Measurements from ENCODE around the gene PCDH11X. TPM values are rescaled to one million over a fixed set of nuclear protein-coding genes. Genes with fewer than 3 reads are reported as not detected.
A peak's percentile ranks its signal among the peaks of the same experiment; 100 is the strongest.
"Not testable (repeated sequence)": the region's sequence is repeated elsewhere in the genome, so short reads cannot be mapped to it uniquely, and the experiment has no call there.

Gene PCDH11X
- total RNA-seq: 0.41 TPM
- polyA plus RNA-seq (ENCODE audit: insufficient read depth, low read depth, low replicate concordance): not detected
- long read RNA-seq, donor 1: 0 reads
- long read RNA-seq, donor 2: 0 reads
- long read RNA-seq, donor 3: 0 reads
- long read RNA-seq, donor 4: 0 reads
- long read RNA-seq, donor 5: 0 reads
- long read RNA-seq, donor 6: 0 reads
- long read RNA-seq, donor 7: 0 reads
- long read RNA-seq, donor 8: 0 reads
- long read RNA-seq, donor 9: 0 reads
- long read RNA-seq, donor 10: 0 reads

- intact Hi-C loops (cut with DNase I); H3K27me3 ChIP-seq (ENCODE audit: control insufficient read depth, insufficient read depth, low read length); FAIRE-seq; H3K9me3 ChIP-seq (ENCODE audit: control insufficient read depth in 2 of 3, insufficient read depth in 1 of 3, low read length in 3 of 3); H3K9ac ChIP-seq (ENCODE audit: low read length in 3 of 3); H3K4me1 ChIP-seq (ENCODE audit: control insufficient read depth in 2 of 3, insufficient read depth in 2 of 3, low read depth in 1 of 3, low read length in 3 of 3); H3K4me3 ChIP-seq (ENCODE audit: low read length in 3 of 3); H3K27ac ChIP-seq (ENCODE audit: low read depth in 2 of 2, low read length in 2 of 2); H3K36me3 ChIP-seq (ENCODE audit: control insufficient read depth in 2 of 3, insufficient read depth in 3 of 3, low read length in 3 of 3): not testable (repeated sequence)
- DNase-seq: peak in 4 of 5 donors; percentile 48 to 55 (median 50)
Measured at GRCh38 chrX:91779135-91779534, at the start of gene PCDH11X. Gene PCDH11X (plus strand): TSS chrX:91779375. CDS start chrX:91835505, 56,130 bp downstream.

- H3K9ac ChIP-seq (ENCODE audit: low read length in 3 of 3); intact Hi-C loops (cut with DNase I); FAIRE-seq; DNase-seq; H3K9me3 ChIP-seq (ENCODE audit: control insufficient read depth in 2 of 3, insufficient read depth in 1 of 3, low read length in 3 of 3); H3K36me3 ChIP-seq (ENCODE audit: control insufficient read depth in 2 of 3, insufficient read depth in 3 of 3, low read length in 3 of 3); H3K27me3 ChIP-seq (ENCODE audit: control insufficient read depth, insufficient read depth, low read length); H3K4me1 ChIP-seq (ENCODE audit: control insufficient read depth in 2 of 3, insufficient read depth in 2 of 3, low read depth in 1 of 3, low read length in 3 of 3); H3K4me3 ChIP-seq (ENCODE audit: low read length in 3 of 3); H3K27ac ChIP-seq (ENCODE audit: low read depth in 2 of 2, low read length in 2 of 2): not testable (repeated sequence)
Measured at GRCh38 chrX:91747446-91747845, 31.7 kb upstream of the PCDH11X start.

- H3K36me3 ChIP-seq (ENCODE audit: control insufficient read depth in 2 of 3, insufficient read depth in 3 of 3, low read length in 3 of 3); FAIRE-seq; H3K4me3 ChIP-seq (ENCODE audit: low read length in 3 of 3); H3K4me1 ChIP-seq (ENCODE audit: control insufficient read depth in 2 of 3, insufficient read depth in 2 of 3, low read depth in 1 of 3, low read length in 3 of 3); H3K27ac ChIP-seq (ENCODE audit: low read depth in 2 of 2, low read length in 2 of 2); H3K9ac ChIP-seq (ENCODE audit: low read length in 3 of 3); H3K9me3 ChIP-seq (ENCODE audit: control insufficient read depth in 2 of 3, insufficient read depth in 1 of 3, low read length in 3 of 3); DNase-seq; intact Hi-C loops (cut with DNase I); H3K27me3 ChIP-seq (ENCODE audit: control insufficient read depth, insufficient read depth, low read length): not testable (repeated sequence)
Measured at GRCh38 chrX:91753022-91753421, 26.2 kb upstream of the PCDH11X start.

- H3K4me1 ChIP-seq (ENCODE audit: control insufficient read depth in 2 of 3, insufficient read depth in 2 of 3, low read depth in 1 of 3, low read length in 3 of 3); H3K36me3 ChIP-seq (ENCODE audit: control insufficient read depth in 2 of 3, insufficient read depth in 3 of 3, low read length in 3 of 3); H3K4me3 ChIP-seq (ENCODE audit: low read length in 3 of 3); DNase-seq; H3K9me3 ChIP-seq (ENCODE audit: control insufficient read depth in 2 of 3, insufficient read depth in 1 of 3, low read length in 3 of 3); intact Hi-C loops (cut with DNase I); H3K27ac ChIP-seq (ENCODE audit: low read depth in 2 of 2, low read length in 2 of 2); H3K9ac ChIP-seq (ENCODE audit: low read length in 3 of 3); H3K27me3 ChIP-seq (ENCODE audit: control insufficient read depth, insufficient read depth, low read length): not testable (repeated sequence)
- FAIRE-seq: peak; percentile 98
Measured at GRCh38 chrX:91770619-91771488, 8.3 kb upstream of the PCDH11X start.

- FAIRE-seq: peak; percentile 71
- intact Hi-C loops (cut with DNase I); H3K27me3 ChIP-seq (ENCODE audit: control insufficient read depth, insufficient read depth, low read length): not testable (repeated sequence)
Measured at GRCh38 chrX:91773943-91774342, 5.2 kb upstream of the PCDH11X start.

GRCh38 chrX:91780008-91780407 lies 833 bp downstream of the PCDH11X start:
- H3K4me3 ChIP-seq (ENCODE audit: low read length in 3 of 3); H3K27me3 ChIP-seq (ENCODE audit: control insufficient read depth, insufficient read depth, low read length); intact Hi-C loops (cut with DNase I); H3K9ac ChIP-seq (ENCODE audit: low read length in 3 of 3); H3K27ac ChIP-seq (ENCODE audit: low read depth in 2 of 2, low read length in 2 of 2); DNase-seq; H3K9me3 ChIP-seq (ENCODE audit: control insufficient read depth in 2 of 3, insufficient read depth in 1 of 3, low read length in 3 of 3); H3K36me3 ChIP-seq (ENCODE audit: control insufficient read depth in 2 of 3, insufficient read depth in 3 of 3, low read length in 3 of 3); H3K4me1 ChIP-seq (ENCODE audit: control insufficient read depth in 2 of 3, insufficient read depth in 2 of 3, low read depth in 1 of 3, low read length in 3 of 3); FAIRE-seq: not testable (repeated sequence)

More at GRCh38 chrX:91773943-91774342, 5.2 kb upstream of the PCDH11X start:
- H3K9ac ChIP-seq (ENCODE audit: low read length in 3 of 3); H3K4me1 ChIP-seq (ENCODE audit: control insufficient read depth in 2 of 3, insufficient read depth in 2 of 3, low read depth in 1 of 3, low read length in 3 of 3); H3K27ac ChIP-seq (ENCODE audit: low read depth in 2 of 2, low read length in 2 of 2); DNase-seq; H3K9me3 ChIP-seq (ENCODE audit: control insufficient read depth in 2 of 3, insufficient read depth in 1 of 3, low read length in 3 of 3); H3K4me3 ChIP-seq (ENCODE audit: low read length in 3 of 3); H3K36me3 ChIP-seq (ENCODE audit: control insufficient read depth in 2 of 3, insufficient read depth in 3 of 3, low read length in 3 of 3): not testable (repeated sequence)

- H3K9ac ChIP-seq (ENCODE audit: low read length in 3 of 3); FAIRE-seq; intact Hi-C loops (cut with DNase I); H3K4me3 ChIP-seq (ENCODE audit: low read length in 3 of 3); H3K36me3 ChIP-seq (ENCODE audit: control insufficient read depth in 2 of 3, insufficient read depth in 3 of 3, low read length in 3 of 3); H3K4me1 ChIP-seq (ENCODE audit: control insufficient read depth in 2 of 3, insufficient read depth in 2 of 3, low read depth in 1 of 3, low read length in 3 of 3); H3K27me3 ChIP-seq (ENCODE audit: control insufficient read depth, insufficient read depth, low read length); H3K27ac ChIP-seq (ENCODE audit: low read depth in 2 of 2, low read length in 2 of 2); H3K9me3 ChIP-seq (ENCODE audit: control insufficient read depth in 2 of 3, insufficient read depth in 1 of 3, low read length in 3 of 3): not testable (repeated sequence)
- DNase-seq: peak in 3 of 5 donors; percentile 10 to 24 (median 24)
Measured at GRCh38 chrX:91780698-91781097, 1.5 kb downstream of the PCDH11X start.

- H3K27me3 ChIP-seq (ENCODE audit: control insufficient read depth, insufficient read depth, low read length); FAIRE-seq; intact Hi-C loops (cut with DNase I); H3K9me3 ChIP-seq (ENCODE audit: control insufficient read depth in 2 of 3, insufficient read depth in 1 of 3, low read length in 3 of 3); H3K36me3 ChIP-seq (ENCODE audit: control insufficient read depth in 2 of 3, insufficient read depth in 3 of 3, low read length in 3 of 3); H3K9ac ChIP-seq (ENCODE audit: low read length in 3 of 3); H3K4me1 ChIP-seq (ENCODE audit: control insufficient read depth in 2 of 3, insufficient read depth in 2 of 3, low read depth in 1 of 3, low read length in 3 of 3); H3K27ac ChIP-seq (ENCODE audit: low read depth in 2 of 2, low read length in 2 of 2); H3K4me3 ChIP-seq (ENCODE audit: low read length in 3 of 3): not testable (repeated sequence)
- peak in 3 of 5 donors; percentile 4 to 22 (median 10) for DNase-seq
Measured at GRCh38 chrX:91781553-91782298, 2.6 kb downstream of the PCDH11X start.
